LNCAP (cell line): ENCODE measurements around the gene TF.

Experiments
- CTCF ChIP-seq: fragments of 450-650 bp; IDR thresholded peaks from 2 replicates; pipeline ENCODE4 v1.5.1; 2017; ENCODE audit warnings: mild to moderate bottlenecking

The TF gene

DNA sequence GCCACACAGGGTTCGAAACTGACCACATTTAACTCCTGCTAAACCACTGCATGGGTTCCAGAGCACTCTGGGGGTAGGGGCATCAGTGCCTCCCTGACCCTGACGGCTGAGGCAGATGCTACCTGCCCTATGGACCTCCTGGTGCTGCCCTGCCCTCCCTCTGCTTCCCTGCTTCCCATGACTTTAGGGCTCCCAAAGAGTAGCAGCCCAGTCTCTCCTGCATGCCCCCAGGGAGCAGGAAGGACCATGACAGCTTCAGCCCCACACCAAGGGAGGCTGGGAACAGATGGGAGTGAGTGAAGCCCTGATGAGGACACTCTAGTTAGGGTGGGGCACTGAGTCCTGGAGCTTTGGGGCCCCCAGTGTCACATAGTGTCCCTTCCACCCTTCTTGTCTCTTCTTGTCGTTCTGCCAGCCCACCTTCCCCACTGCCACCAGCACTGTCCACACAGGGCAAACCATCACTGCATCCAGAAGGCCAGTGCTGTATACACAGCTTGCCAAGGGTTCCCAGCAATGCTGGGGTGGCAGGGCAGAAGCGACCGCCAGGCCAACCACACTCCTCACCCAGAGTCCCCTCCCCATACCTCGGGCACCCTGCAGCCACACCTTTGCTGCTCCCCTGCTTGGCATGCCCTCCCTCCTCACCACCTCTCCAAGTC is 90.4 kb downstream of the TF start:
- TF ChIP-seq CTCF, result no peak

GRCh38 chr3:133837487-133838295 is 91.5 kb downstream of the TF start:
- TF ChIP-seq CTCF, result no peak

DNA sequence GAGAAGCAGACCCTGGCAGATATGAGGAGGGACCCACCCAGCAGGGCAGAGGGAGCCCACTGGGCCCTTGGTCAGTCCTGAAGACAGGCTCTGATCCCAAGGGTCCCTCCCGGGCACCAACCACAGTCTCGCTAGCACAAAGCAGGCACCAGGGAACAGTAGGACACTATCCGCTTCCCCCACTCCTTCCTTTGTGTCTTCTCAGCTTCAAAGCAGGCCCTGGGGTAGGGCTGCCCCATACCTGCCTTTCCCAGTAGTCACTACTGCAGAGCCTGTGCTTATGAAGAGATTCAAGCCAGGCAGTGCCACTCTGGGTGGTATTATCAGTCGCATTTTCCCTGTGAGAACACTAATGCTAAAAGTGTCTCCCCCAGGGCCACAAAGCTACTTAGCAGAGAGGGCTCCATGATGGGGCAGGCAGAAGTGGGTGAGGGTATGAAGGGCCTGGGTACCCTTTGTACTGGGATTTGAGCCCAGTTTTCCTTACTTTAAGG is 92.2 kb downstream of the TF start:
- no peak for TF ChIP-seq CTCF

GRCh38 chr3:133838916-133839800 is 93.0 kb downstream of the TF start:
- TF ChIP-seq CTCF, result no peak

DNA sequence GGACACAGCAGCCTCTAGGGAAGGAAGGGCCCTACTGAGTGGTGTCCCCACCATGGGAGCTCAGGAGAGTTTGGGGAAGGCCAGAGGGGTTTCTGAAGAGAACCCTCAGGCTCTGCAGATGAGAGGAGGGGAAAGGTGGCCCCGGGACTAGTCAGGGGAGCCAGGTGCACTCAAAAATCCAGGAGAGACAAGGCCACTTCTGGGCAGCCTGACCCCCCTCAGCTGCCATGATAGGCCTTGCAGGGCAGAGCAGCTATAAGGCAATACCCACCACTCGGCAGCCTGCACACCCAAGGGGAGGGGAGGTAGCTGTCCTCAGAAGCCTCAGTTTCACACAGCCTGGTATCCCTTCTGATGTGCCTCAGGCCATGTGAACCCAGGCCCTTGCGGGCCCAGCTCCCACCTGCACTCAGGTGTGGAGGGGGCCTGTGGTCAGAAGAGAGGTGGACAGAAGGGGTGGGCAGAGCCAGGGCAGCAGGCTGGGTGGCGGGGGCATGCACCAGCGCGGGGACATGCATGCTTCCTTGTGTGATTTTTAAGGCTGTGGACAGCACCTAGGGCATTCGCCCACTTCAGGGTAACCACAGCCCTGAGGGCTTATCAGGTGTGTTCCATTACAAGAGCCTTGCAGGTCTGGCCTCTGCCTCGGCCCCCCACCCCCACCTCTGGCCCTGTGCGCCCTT is 94.0 kb downstream of the TF start:
- no peak for TF ChIP-seq CTCF

- TF ChIP-seq CTCF, result no peak
Measured at GRCh38 chr3:133840767-133841166, 94.6 kb downstream of the TF start.

DNA sequence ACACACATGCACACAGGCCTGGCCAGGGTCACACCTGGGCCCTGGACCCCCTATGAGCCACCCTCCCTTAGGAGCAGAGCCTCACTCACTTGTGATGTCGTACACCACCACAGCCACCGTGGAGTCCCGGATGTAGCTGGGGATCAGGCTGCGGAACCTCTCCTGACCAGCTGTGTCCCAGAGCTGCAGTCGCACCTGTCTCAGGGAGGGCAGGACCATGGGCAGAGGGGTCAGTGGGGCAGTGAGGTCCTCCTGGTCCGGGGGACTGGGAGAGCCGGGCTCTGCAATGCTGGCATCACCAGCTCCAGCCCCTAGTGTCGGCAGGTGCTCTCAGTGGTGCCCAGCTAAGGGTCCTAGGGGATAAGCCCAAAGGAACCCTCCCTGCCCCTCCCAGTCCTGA is 95.0 kb downstream of the TF start:
- no peak for TF ChIP-seq CTCF
